Hepatocyte (in vitro differentiated cells): Measurements from ENCODE around the gene ABR.
"Not testable (repeated sequence)": the region's sequence is repeated elsewhere in the genome, so short reads cannot be mapped to it uniquely, and the experiment has no call there.

Experiments used
- EZH2 ChIP-seq: fragments of 200-600 bp; sonication (generic); IDR thresholded peaks from 2 replicates; pipeline ENCODE4 v1.6.1; 2016; ENCODE audit warnings: antibody characterized with exemption, mild to moderate bottlenecking, borderline replicate concordance
- EZH2phosphoT487 ChIP-seq: fragments of 200-600 bp; sonication (generic); IDR thresholded peaks from one replicate; pipeline ENCODE4 v1.6.1; 2018; ENCODE audit warnings: antibody characterized with exemption, mild to moderate bottlenecking, low read depth, moderate library complexity; ENCODE audit not compliant: unreplicated experiment, severe bottlenecking
- TF ChIP-seq, protein P1 (sequence below): fragments of 200-600 bp; sonication (generic); IDR thresholded peaks from 2 replicates; pipeline ENCODE4 v1.5.1; 2016; ENCODE audit warnings: antibody characterized with exemption, mild to moderate bottlenecking; ENCODE audit not compliant: poor library complexity

DNA sequence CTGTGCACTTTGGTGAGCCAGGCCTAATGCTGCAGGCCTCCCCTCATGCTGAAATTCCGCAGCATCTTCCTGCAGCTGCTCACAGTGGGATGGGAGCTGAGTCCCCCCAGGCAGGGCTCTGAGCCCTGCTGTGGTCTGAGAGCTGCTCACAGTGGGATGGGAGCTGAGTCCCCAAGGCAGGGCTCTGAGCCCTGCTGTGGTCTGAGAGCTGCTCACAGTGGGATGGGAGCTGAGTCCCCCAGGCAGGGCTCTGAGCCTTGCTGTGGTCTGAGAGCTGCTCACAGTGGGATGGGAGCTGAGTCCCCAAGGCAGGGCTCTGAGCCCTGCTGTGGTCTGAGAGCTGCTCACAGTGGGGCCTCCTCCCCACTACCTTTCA is 58.4 kb downstream of the ABR start:
- TF ChIP-seq, protein P1, sequence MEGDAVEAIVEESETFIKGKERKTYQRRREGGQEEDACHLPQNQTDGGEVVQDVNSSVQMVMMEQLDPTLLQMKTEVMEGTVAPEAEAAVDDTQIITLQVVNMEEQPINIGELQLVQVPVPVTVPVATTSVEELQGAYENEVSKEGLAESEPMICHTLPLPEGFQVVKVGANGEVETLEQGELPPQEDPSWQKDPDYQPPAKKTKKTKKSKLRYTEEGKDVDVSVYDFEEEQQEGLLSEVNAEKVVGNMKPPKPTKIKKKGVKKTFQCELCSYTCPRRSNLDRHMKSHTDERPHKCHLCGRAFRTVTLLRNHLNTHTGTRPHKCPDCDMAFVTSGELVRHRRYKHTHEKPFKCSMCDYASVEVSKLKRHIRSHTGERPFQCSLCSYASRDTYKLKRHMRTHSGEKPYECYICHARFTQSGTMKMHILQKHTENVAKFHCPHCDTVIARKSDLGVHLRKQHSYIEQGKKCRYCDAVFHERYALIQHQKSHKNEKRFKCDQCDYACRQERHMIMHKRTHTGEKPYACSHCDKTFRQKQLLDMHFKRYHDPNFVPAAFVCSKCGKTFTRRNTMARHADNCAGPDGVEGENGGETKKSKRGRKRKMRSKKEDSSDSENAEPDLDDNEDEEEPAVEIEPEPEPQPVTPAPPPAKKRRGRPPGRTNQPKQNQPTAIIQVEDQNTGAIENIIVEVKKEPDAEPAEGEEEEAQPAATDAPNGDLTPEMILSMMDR: not testable (repeated sequence)
- not testable (repeated sequence) for TF ChIP-seq EZH2, EZH2phosphoT487
